ENCODE data around the gene KIF15. TPM values are rescaled to one million over a fixed set of nuclear protein-coding genes. Genes with fewer than 3 reads are reported as not detected.
"Not testable (repeated sequence)": the region's sequence is repeated elsewhere in the genome, so short reads cannot be mapped to it uniquely, and the experiment has no call there.

Gene KIF15
- total RNA-seq, 1 donor from 2014 or later: 0.81 TPM

GRCh38 chr3:44803298-44803697 lies 41.7 kb downstream of the KIF15 start:
- H3K9me3 ChIP-seq: no peaks in the 10 kb centered on the region
- H3K4me3 ChIP-seq: no peak overlapping the region
- intact Hi-C loops (cut with DNase I): no loop called here
- no peak overlapping the region for H3K27ac ChIP-seq
- no peaks in the 10 kb centered on the region for H3K36me3 ChIP-seq
- no peak for DNase-seq
- no peaks in the 10 kb centered on the region for H3K4me1 ChIP-seq
- TF ChIP-seq CTCF (IDR thresholded peaks at IDR 0.05): no peak
- no peak for ATAC-seq
- no peaks in the 10 kb centered on the region for H3K27me3 ChIP-seq

GRCh38 chr3:44805960-44806359 lies 44.4 kb downstream of the KIF15 start:
- DNase-seq: no peak
- Histone ChIP-seq H3K27ac (no peak overlapping the region), H3K9me3 (no peaks in the 10 kb centered on the region), H3K4me1 (no peaks in the 10 kb centered on the region), H3K4me3 (no peak overlapping the region), H3K36me3 (no peaks in the 10 kb centered on the region), H3K27me3 (no peaks in the 10 kb centered on the region)
- intact Hi-C loops (cut with DNase I): no loop called here
- no peak for ATAC-seq
- TF ChIP-seq CTCF (IDR thresholded peaks at IDR 0.05): no peak

- no peaks in the 10 kb centered on the region for H3K9me3 ChIP-seq
- ATAC-seq: no peak
- no peaks in the 10 kb centered on the region for H3K27me3 ChIP-seq
- no peak for TF ChIP-seq CTCF (IDR thresholded peaks at IDR 0.05)
- no peaks in the 10 kb centered on the region for H3K36me3 ChIP-seq
- no peak for DNase-seq
- no peak overlapping the region for H3K4me3 ChIP-seq
- no peak overlapping the region for H3K27ac ChIP-seq
- intact Hi-C loops (cut with DNase I): no loop called here
- H3K4me1 ChIP-seq: no peaks in the 10 kb centered on the region
Measured at GRCh38 chr3:44814751-44815150, 53.2 kb downstream of the KIF15 start.

GRCh38 chr3:44816334-44816733 lies 54.7 kb downstream of the KIF15 start:
- H3K9me3 ChIP-seq; ATAC-seq; intact Hi-C loops (cut with DNase I); DNase-seq; H3K27me3 ChIP-seq; H3K4me1 ChIP-seq; H3K27ac ChIP-seq; H3K36me3 ChIP-seq; H3K4me3 ChIP-seq: not testable (repeated sequence)

- DNase-seq; H3K9me3 ChIP-seq; H3K36me3 ChIP-seq; H3K4me1 ChIP-seq; H3K27ac ChIP-seq; ATAC-seq; H3K4me3 ChIP-seq; H3K27me3 ChIP-seq; intact Hi-C loops (cut with DNase I): not testable (repeated sequence)
Measured at GRCh38 chr3:44821206-44821605, 59.6 kb downstream of the KIF15 start.

- Histone ChIP-seq H3K4me3 (no peak overlapping the region), H3K27ac (no peak overlapping the region), H3K36me3 (no peaks in the 10 kb centered on the region), H3K9me3 (no peaks in the 10 kb centered on the region), H3K4me1 (no peaks in the 10 kb centered on the region), H3K27me3 (no peaks in the 10 kb centered on the region)
- intact Hi-C loops (cut with DNase I): no loop called here
- TF ChIP-seq CTCF (IDR thresholded peaks at IDR 0.05): no peak
- ATAC-seq (no peak), DNase-seq (no peak)
Measured at GRCh38 chr3:44825264-44825925, 63.8 kb downstream of the KIF15 start.

- DNase-seq: no peak
- no peak for TF ChIP-seq CTCF (IDR thresholded peaks at IDR 0.05)
Measured at GRCh38 chr3:44827196-44827595, 65.6 kb downstream of the KIF15 start.

More at GRCh38 chr3:44827196-44827595, 65.6 kb downstream of the KIF15 start:
- no peaks in the 10 kb centered on the region for H3K4me1 ChIP-seq
- H3K27me3 ChIP-seq: no peaks in the 10 kb centered on the region
- intact Hi-C loops (cut with DNase I): no loop called here
- H3K9me3 ChIP-seq: no peaks in the 10 kb centered on the region
- ATAC-seq: no peak
- no peaks in the 10 kb centered on the region for H3K36me3 ChIP-seq
- H3K27ac ChIP-seq: no peak overlapping the region
- H3K4me3 ChIP-seq: no peak overlapping the region
